HCT116 (cell line): Measurements from ENCODE around the gene CEACAM1. TPM values are rescaled to one million over a fixed set of nuclear protein-coding genes. Genes with fewer than 3 reads are reported as not detected.

Experiments
- ATAC-seq: fragments of 200-7000 bp; cut with Tn5 transposase; 2 replicates; pipeline ENCODE4 v1.9.1; 2020; ENCODE audit warnings: mild to moderate bottlenecking, moderate library complexity
- BruUV-seq: library from RNA; stranded (reverse); fragments of 400-500 nt; replicated peaks from 2 replicates; lab custom pipeline; 2021; lab: Mats Ljungman, UMichigan
- CTCF ChIA-PET: fragments of 300-600 bp; sonication (Branson Sonifier 250); formaldehyde crosslinking; loops from one replicate; lab custom pipeline; 2021; ENCODE audit warnings: antibody characterized with exemption; lab: Charles Lee
- POLR2A ChIA-PET: fragments of 300-600, 350-600 bp; sonication (Branson Sonifier 250); formaldehyde crosslinking; loops from one replicate; lab custom pipeline; 2021; ENCODE audit warnings: antibody characterized with exemption; lab: Charles Lee
- RAD21 ChIA-PET, 2 experiments: fragments of 300-600 bp; sonication (Branson Sonifier 250); formaldehyde crosslinking; loops; one replicate each; lab custom pipeline; 2023; ENCODE audit warnings: low total read pairs in 2 of 2; ENCODE audit not compliant: uncharacterized antibody in 2 of 2, unreplicated experiment in 2 of 2, low non-redundant PET in 1 of 2; lab: Charles Lee
- DNase-seq: peaks from one replicate; pipeline ENCODE4 v3.0.0-alpha.2; 2010; ENCODE audit warnings: low read depth, low spot score
- H2AFZ ChIP-seq: fragments of 200-600 bp; shearing (Covaris generic), sonication (generic); 2 replicates; pipeline ENCODE4 v1.6.1; 2017; ENCODE audit warnings: low read depth, mixed run types, mixed read lengths, antibody characterized with exemption, low read length; ENCODE audit not compliant: poor library complexity, severe bottlenecking
- H3K27ac ChIP-seq: 2 replicates; pipeline ENCODE4 v1.5.1; 2012; ENCODE audit warnings: low read depth, low read length
- H3K27me3 ChIP-seq: fragments of 200-600 bp; sonication (generic); 2 replicates; pipeline ENCODE4 v1.6.1; 2016; ENCODE audit warnings: mixed run types, low read length, mixed read lengths; ENCODE audit not compliant: insufficient read depth
- H3K36me3 ChIP-seq, 2 experiments: fragments of 200-500 bp in 1 of 2; fragments of 200-600 bp in 1 of 2; sonication (Bioruptor generic) in 1 of 2; sonication (generic) in 1 of 2; 2 replicates each; pipeline versions ENCODE4 v1.5.1 to v1.6.1; 2014 to 2016; ENCODE audit warnings: low read length in 2 of 2, inconsistent platforms in 1 of 2, mixed read lengths in 1 of 2, mixed run types in 1 of 2; ENCODE audit not compliant: insufficient read depth in 2 of 2, control insufficient read depth in 1 of 2
- H3K4me1 ChIP-seq, 2 experiments: fragments of 200-600 bp in 1 of 2; sonication (generic) in 1 of 2; 2 replicates each; pipeline versions ENCODE4 v1.5.1 to v1.6.1; 2012 to 2017; ENCODE audit warnings: low read length in 2 of 2, inconsistent platforms in 1 of 2, mild to moderate bottlenecking in 1 of 2, mixed read lengths in 1 of 2, mixed run types in 1 of 2, moderate library complexity in 1 of 2; ENCODE audit not compliant: insufficient read depth in 2 of 2, control insufficient read depth in 1 of 2
- H3K4me2 ChIP-seq: fragments of 200-600 bp; sonication (generic); 2 replicates; pipeline ENCODE4 v1.6.1; 2017; ENCODE audit warnings: mixed run types, low read length, mixed read lengths
- H3K4me3 ChIP-seq, 2 experiments: fragments of 200-600 bp in 1 of 2; sonication (generic) in 1 of 2; replicated peaks in 1 of 2; 2 replicates each; pipeline ENCODE4 v1.5.1; 2011 to 2016; ENCODE audit warnings: low read length in 2 of 2, control low read depth in 1 of 2, low read depth in 1 of 2, mild to moderate bottlenecking in 1 of 2, mixed read lengths in 1 of 2, mixed run types in 1 of 2
- H3K79me2 ChIP-seq: fragments of 200-600 bp; sonication (generic); 2 replicates; pipeline ENCODE4 v1.6.1; 2017; ENCODE audit warnings: mild to moderate bottlenecking, mixed run types, low read length, moderate library complexity, mixed read lengths; ENCODE audit not compliant: insufficient read depth
- H3K9ac ChIP-seq: fragments of 200-600 bp; sonication (generic); 2 replicates; pipeline ENCODE4 v1.6.1; 2016; ENCODE audit warnings: low read length, mixed read lengths
- H3K9me2 ChIP-seq: fragments of 200-600 bp; sonication (generic), shearing (Covaris generic); 2 replicates; pipeline ENCODE4 v1.6.1; 2017; ENCODE audit warnings: mixed run types, mild to moderate bottlenecking, moderate library complexity; ENCODE audit not compliant: insufficient read depth
- H3K9me3 ChIP-seq, 2 experiments: fragments of 200-500 bp in 1 of 2; fragments of 200-600 bp in 1 of 2; sonication (Bioruptor generic) in 1 of 2; sonication (generic) in 1 of 2; 2 replicates each; pipeline ENCODE4 v1.6.1; 2014 to 2017; ENCODE audit warnings: low read length in 2 of 2, mixed read lengths in 2 of 2, inconsistent platforms in 1 of 2, low read depth in 1 of 2, mild to moderate bottlenecking in 1 of 2, mixed run types in 1 of 2, moderate library complexity in 1 of 2; ENCODE audit not compliant: control insufficient read depth in 1 of 2, insufficient read depth in 1 of 2
- H4K20me1 ChIP-seq: fragments of 200-600 bp; sonication (generic), shearing (Covaris generic); 2 replicates; pipeline ENCODE4 v1.6.1; 2017; ENCODE audit warnings: mixed run types, mild to moderate bottlenecking, moderate library complexity; ENCODE audit not compliant: insufficient read depth
- ATF3 ChIP-seq: IDR thresholded peaks from 2 replicates; pipeline ENCODE4 v1.6.1; 2012
- EZH2 ChIP-seq: fragments of 200-600 bp; sonication (generic); IDR thresholded peaks from 2 replicates; pipeline ENCODE4 v1.6.1; 2017; ENCODE audit warnings: antibody characterized with exemption, mixed run types
- EZH2phosphoT487 ChIP-seq: fragments of 200-600 bp; IDR thresholded peaks from 2 replicates; pipeline ENCODE4 v1.6.1; 2018; ENCODE audit warnings: antibody characterized with exemption, borderline replicate concordance
- JUND ChIP-seq: IDR thresholded peaks from 2 replicates; pipeline ENCODE4 v1.6.1; 2012
- POLR2AphosphoS5 ChIP-seq: IDR thresholded peaks from 2 replicates; pipeline ENCODE4 v1.6.1; 2011; ENCODE audit warnings: mild to moderate bottlenecking, low read depth, low read length, moderate library complexity
- SIN3A ChIP-seq: IDR thresholded peaks from 2 replicates; pipeline ENCODE4 v1.6.1; 2012; ENCODE audit warnings: low read depth
- ZNF274 ChIP-seq: fragments of 200-500 bp; sonication (Bioruptor generic); IDR thresholded peaks from 2 replicates; pipeline ENCODE4 v1.6.1; 2014; ENCODE audit warnings: mild to moderate bottlenecking, low read depth, low read length, inconsistent platforms
- intact Hi-C: fragments of 100-400 bp; cut with micrococcal nuclease; formaldehyde crosslinking; loops from 2 replicates; pipeline ENCODE4 v1.10.0; 2022
- total RNA-seq: library from RNA; stranded (reverse); gene quantifications from one replicate; pipeline ENCODE4 v1.2.1, GENCODE V29; 2021; ENCODE audit not compliant: unreplicated experiment
- TF ChIP-seq, protein P1 (sequence below), 3 experiments: fragments of 200-600 bp in 1 of 3; sonication (generic) in 1 of 3; IDR thresholded peaks in 2 of 3; conservative IDR thresholded peaks in 1 of 3; 2 replicates each; pipeline ENCODE4 v1.5.1; 2012 to 2017; ENCODE audit warnings: low read depth in 2 of 3, low read length in 2 of 3, antibody characterized with exemption in 1 of 3, borderline replicate concordance in 1 of 3, control low read depth in 1 of 3, mild to moderate bottlenecking in 1 of 3, mixed read lengths in 1 of 3, mixed run types in 1 of 3, moderate library complexity in 1 of 3; ENCODE audit not compliant: insufficient read depth in 1 of 3
- TF ChIP-seq, protein P2 (sequence below): IDR thresholded peaks from 2 replicates; pipeline ENCODE4 v1.6.1; 2012

The CEACAM1 gene
- total RNA-seq, 1 experiment from 2014 or later = 1.2 TPM

GRCh38 chr19:42571116-42571515 is 42.8 kb upstream of the CEACAM1 start:
- Histone ChIP-seq H3K4me2 (no peak overlapping the region), H3K4me1 (no peaks in the 10 kb centered on the region), H3K9ac (no peak overlapping the region), H3K27me3 (0 out of 2 replicates have a peak, but pooled peaks cover 3% of the 10 kb centered on the region), H4K20me1 (no peaks in the 10 kb centered on the region), H2AFZ (no peak overlapping the region), H3K79me2 (no peaks in the 10 kb centered on the region), H3K36me3 (no peaks in the 10 kb centered on the region), H3K9me2 (no peaks in the 10 kb centered on the region), H3K27ac (no peak overlapping the region), H3K4me3 (no peak overlapping the region), H3K9me3 (no peaks in the 10 kb centered on the region)
- TF ChIP-seq, protein P1, sequence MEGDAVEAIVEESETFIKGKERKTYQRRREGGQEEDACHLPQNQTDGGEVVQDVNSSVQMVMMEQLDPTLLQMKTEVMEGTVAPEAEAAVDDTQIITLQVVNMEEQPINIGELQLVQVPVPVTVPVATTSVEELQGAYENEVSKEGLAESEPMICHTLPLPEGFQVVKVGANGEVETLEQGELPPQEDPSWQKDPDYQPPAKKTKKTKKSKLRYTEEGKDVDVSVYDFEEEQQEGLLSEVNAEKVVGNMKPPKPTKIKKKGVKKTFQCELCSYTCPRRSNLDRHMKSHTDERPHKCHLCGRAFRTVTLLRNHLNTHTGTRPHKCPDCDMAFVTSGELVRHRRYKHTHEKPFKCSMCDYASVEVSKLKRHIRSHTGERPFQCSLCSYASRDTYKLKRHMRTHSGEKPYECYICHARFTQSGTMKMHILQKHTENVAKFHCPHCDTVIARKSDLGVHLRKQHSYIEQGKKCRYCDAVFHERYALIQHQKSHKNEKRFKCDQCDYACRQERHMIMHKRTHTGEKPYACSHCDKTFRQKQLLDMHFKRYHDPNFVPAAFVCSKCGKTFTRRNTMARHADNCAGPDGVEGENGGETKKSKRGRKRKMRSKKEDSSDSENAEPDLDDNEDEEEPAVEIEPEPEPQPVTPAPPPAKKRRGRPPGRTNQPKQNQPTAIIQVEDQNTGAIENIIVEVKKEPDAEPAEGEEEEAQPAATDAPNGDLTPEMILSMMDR (IDR thresholded peaks at IDR 0.05 in 2 of 3, conservative IDR thresholded peaks at IDR 0.05 in 1 of 3; ENCODE audit: borderline replicate concordance in 1 of 3, insufficient read depth in 1 of 3, low read depth in 2 of 3, low read length in 2 of 3) = no peak
- no peak for TF ChIP-seq EZH2
- TF ChIP-seq POLR2AphosphoS5 = no peak
- TF ChIP-seq JUND = no peak
- no peak for TF ChIP-seq SIN3A
- TF ChIP-seq ZNF274 = no peak
- TF ChIP-seq, protein P2, sequence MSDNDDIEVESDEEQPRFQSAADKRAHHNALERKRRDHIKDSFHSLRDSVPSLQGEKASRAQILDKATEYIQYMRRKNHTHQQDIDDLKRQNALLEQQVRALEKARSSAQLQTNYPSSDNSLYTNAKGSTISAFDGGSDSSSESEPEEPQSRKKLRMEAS = no peak
- TF ChIP-seq ATF3 = no peak
- no peak for TF ChIP-seq EZH2phosphoT487
- CTCF ChIA-PET = no interaction called here
- DNase-seq (no peak), ATAC-seq (no peak)
- POLR2A ChIA-PET = no interaction called here
- intact Hi-C loops = no loop called here
- BruUV-seq = no TSS peak
- RAD21 ChIA-PET = no interaction called here
